ENCODE measurements around the gene SHF.

GRCh38 chr15:45230245-45230965 lies 42.6 kb upstream of the SHF start:
- no peak for TF ChIP-seq CTCF (conservative IDR thresholded peaks at IDR 0.05 in 1 of 2, IDR thresholded peaks at IDR 0.05 in 1 of 2; ENCODE audit: extremely low read depth in 1 of 2, insufficient read depth in 1 of 2, low read depth in 1 of 2, low read length in 2 of 2)
- no peak for TF ChIP-seq EZH2 (IDR thresholded peaks at IDR 0.05; ENCODE audit: borderline replicate concordance, low read length)
